NOMO-1 treated with dmso at 0.1 percent for 144 hours (cell line): ENCODE results near the gene SEZ6.
"Not testable (repeated sequence)": the region's sequence is repeated elsewhere in the genome, so short reads cannot be mapped to it uniquely, and the experiment has no call there.

Source experiments
- DNase-seq: peaks from one replicate; lab custom pipeline; 2025; ENCODE audit not compliant: unreplicated experiment; lab: John Stamatoyannopoulos, UW

SEZ6 gene

GRCh38 chr17:28940142-28940541, 65.7 kb downstream of the SEZ6 start:
- DNase-seq = no peak

GRCh38 chr17:28938552-28938951, 67.3 kb downstream of the SEZ6 start:
- no peak for DNase-seq

GRCh38 chr17:28937044-28937729, 68.6 kb downstream of the SEZ6 start:
- peak; percentile 18 for DNase-seq

- no peak for DNase-seq
These were observed 69.9 kb downstream of the SEZ6 start for GRCh38 chr17:28935744-28936460.

- DNase-seq = not testable (repeated sequence)
These were observed 71.3 kb downstream of the SEZ6 start for GRCh38 chr17:28934508-28934907.

GRCh38 chr17:28929787-28930186, 76.0 kb downstream of the SEZ6 start:
- DNase-seq = no peak

- DNase-seq = no peak
These were observed 77.8 kb downstream of the SEZ6 start for GRCh38 chr17:28928061-28928460.

- DNase-seq = no peak
These were observed 79.0 kb downstream of the SEZ6 start for GRCh38 chr17:28926786-28927185.

- DNase-seq = peak; percentile 60
These were observed 79.5 kb downstream of the SEZ6 start for GRCh38 chr17:28926366-28926765.

GRCh38 chr17:28925912-28926365, 79.9 kb downstream of the SEZ6 start:
- DNase-seq = peak; percentile 79

GRCh38 chr17:28920201-28920600, 85.6 kb downstream of the SEZ6 start:
- DNase-seq = no peak

- no peak for DNase-seq
These were observed 87.5 kb downstream of the SEZ6 start for GRCh38 chr17:28918295-28918694.

GRCh38 chr17:28917465-28917864, 88.4 kb downstream of the SEZ6 start:
- DNase-seq = no peak

GRCh38 chr17:28917029-28917428, 88.8 kb downstream of the SEZ6 start:
- no peak for DNase-seq

GRCh38 chr17:28916302-28916934, 89.4 kb downstream of the SEZ6 start:
- no peak for DNase-seq

- DNase-seq = no peak
These were observed 92.9 kb downstream of the SEZ6 start for GRCh38 chr17:28912938-28913333.

- DNase-seq = no peak
These were observed 93.4 kb downstream of the SEZ6 start for GRCh38 chr17:28912281-28912937.

- DNase-seq = no peak
These were observed 94.3 kb downstream of the SEZ6 start for GRCh38 chr17:28911411-28912045.

- DNase-seq = no peak
These were observed 95.3 kb downstream of the SEZ6 start for GRCh38 chr17:28910534-28910933.

- DNase-seq = no peak
These were observed 97.1 kb downstream of the SEZ6 start for GRCh38 chr17:28908640-28909167.
